DOHH2 (cell line): ENCODE data around the gene CNKSR2.

Source experiments
- H3F3A ChIP-seq: fragments of 200-600 bp; sonication (generic), shearing (Covaris generic); 2 replicates; pipeline ENCODE4 v1.6.0; 2016; ENCODE audit warnings: antibody characterized with exemption, mild to moderate bottlenecking; ENCODE audit not compliant: control insufficient read depth, insufficient read depth
- H3K27ac ChIP-seq: fragments of 200-600 bp; sonication (generic); 2 replicates; pipeline ENCODE4 v1.5.1; 2014; ENCODE audit warnings: low read depth, mild to moderate bottlenecking, low read length, moderate library complexity
- H3K27me3 ChIP-seq: fragments of 200-600 bp; sonication (generic); 2 replicates; pipeline ENCODE4 v1.6.1; 2014; ENCODE audit warnings: mild to moderate bottlenecking, low read length, mixed read lengths; ENCODE audit not compliant: control insufficient read depth
- H3K36me3 ChIP-seq: fragments of 200-600 bp; sonication (generic); 2 replicates; pipeline ENCODE4 v1.6.1; 2014; ENCODE audit warnings: mild to moderate bottlenecking, low read length, moderate library complexity, mixed read lengths; ENCODE audit not compliant: control insufficient read depth
- H3K4me1 ChIP-seq: fragments of 200-600 bp; sonication (generic); 2 replicates; pipeline ENCODE4 v1.6.1; 2014; ENCODE audit warnings: mild to moderate bottlenecking, low read length, mixed read lengths; ENCODE audit not compliant: control insufficient read depth
- H3K4me2 ChIP-seq: fragments of 200-600 bp; sonication (generic); 2 replicates; pipeline ENCODE4 v1.6.0; 2014; ENCODE audit warnings: mild to moderate bottlenecking, low read length, moderate library complexity
- H3K4me3 ChIP-seq: fragments of 200-600 bp; sonication (generic); 2 replicates; pipeline ENCODE4 v1.5.1; 2014; ENCODE audit warnings: mild to moderate bottlenecking, low read length, mixed read lengths
- H3K79me2 ChIP-seq: fragments of 200-600 bp; sonication (generic); 2 replicates; pipeline ENCODE4 v1.6.1; 2014; ENCODE audit warnings: mild to moderate bottlenecking, low read length, mixed read lengths; ENCODE audit not compliant: control insufficient read depth
- H3K9me2 ChIP-seq: fragments of 200-600 bp; sonication (generic); replicated peaks from 2 replicates; pipeline ENCODE4 v1.6.1; 2014; ENCODE audit warnings: mild to moderate bottlenecking, low read length, mixed read lengths; ENCODE audit not compliant: control insufficient read depth
- H3K9me3 ChIP-seq: fragments of 200-600 bp; sonication (generic); 2 replicates; pipeline ENCODE4 v1.6.1; 2014; ENCODE audit warnings: antibody characterized with exemption, low read length, mixed read lengths; ENCODE audit not compliant: control insufficient read depth, insufficient read depth
- H4K20me1 ChIP-seq: fragments of 200-600 bp; sonication (generic); 2 replicates; pipeline ENCODE4 v1.6.0; 2014; ENCODE audit warnings: low read depth, mild to moderate bottlenecking, antibody characterized with exemption, low read length, moderate library complexity; ENCODE audit not compliant: control insufficient read depth, insufficient read depth
- EZH2phosphoT487 ChIP-seq: fragments of 200-600 bp; sonication (generic); IDR thresholded peaks from 2 replicates; pipeline ENCODE4 v1.6.1; 2017; ENCODE audit warnings: borderline replicate concordance, mild to moderate bottlenecking, antibody characterized with exemption, low read length, moderate library complexity, mixed read lengths
- TF ChIP-seq, protein P1 (sequence below): fragments of 200-600 bp; sonication (generic); IDR thresholded peaks from one replicate; pipeline ENCODE4 v1.5.1; 2014; ENCODE audit warnings: antibody characterized with exemption, mild to moderate bottlenecking, low read depth, low read length; ENCODE audit not compliant: poor library complexity, severe bottlenecking

CNKSR2 gene

DNA sequence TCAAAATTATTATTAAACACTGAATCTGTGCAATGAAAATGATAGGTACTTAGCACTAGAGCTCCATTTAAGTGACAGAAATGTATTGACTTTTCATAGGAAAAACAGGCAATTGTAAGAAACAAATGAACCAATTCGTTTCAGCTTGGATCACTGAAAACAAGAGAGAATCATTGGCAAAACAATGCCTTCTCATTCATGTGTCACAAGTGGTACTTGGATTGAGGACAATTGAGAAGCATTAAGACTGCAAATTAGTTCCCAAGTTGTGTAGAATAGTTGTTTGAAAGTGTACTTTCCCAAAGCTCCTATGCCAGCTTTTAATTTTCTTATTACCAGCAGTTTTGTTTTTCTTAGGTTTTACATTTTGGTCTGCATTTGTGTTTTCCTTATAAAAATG lies 20.6 kb downstream of the CNKSR2 start:
- H3F3A ChIP-seq = no peaks in the 10 kb centered on the region
- H3K27me3 ChIP-seq = no peaks in the 10 kb centered on the region
- no peak for TF ChIP-seq EZH2phosphoT487
- TF ChIP-seq, protein P1, sequence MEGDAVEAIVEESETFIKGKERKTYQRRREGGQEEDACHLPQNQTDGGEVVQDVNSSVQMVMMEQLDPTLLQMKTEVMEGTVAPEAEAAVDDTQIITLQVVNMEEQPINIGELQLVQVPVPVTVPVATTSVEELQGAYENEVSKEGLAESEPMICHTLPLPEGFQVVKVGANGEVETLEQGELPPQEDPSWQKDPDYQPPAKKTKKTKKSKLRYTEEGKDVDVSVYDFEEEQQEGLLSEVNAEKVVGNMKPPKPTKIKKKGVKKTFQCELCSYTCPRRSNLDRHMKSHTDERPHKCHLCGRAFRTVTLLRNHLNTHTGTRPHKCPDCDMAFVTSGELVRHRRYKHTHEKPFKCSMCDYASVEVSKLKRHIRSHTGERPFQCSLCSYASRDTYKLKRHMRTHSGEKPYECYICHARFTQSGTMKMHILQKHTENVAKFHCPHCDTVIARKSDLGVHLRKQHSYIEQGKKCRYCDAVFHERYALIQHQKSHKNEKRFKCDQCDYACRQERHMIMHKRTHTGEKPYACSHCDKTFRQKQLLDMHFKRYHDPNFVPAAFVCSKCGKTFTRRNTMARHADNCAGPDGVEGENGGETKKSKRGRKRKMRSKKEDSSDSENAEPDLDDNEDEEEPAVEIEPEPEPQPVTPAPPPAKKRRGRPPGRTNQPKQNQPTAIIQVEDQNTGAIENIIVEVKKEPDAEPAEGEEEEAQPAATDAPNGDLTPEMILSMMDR = no peak
- H3K27ac ChIP-seq = no peak overlapping the region
- H3K4me1 ChIP-seq = no peaks in the 10 kb centered on the region
- no peaks in the 10 kb centered on the region for H3K9me2 ChIP-seq
- no peaks in the 10 kb centered on the region for H3K36me3 ChIP-seq
- H3K4me2 ChIP-seq = no peak overlapping the region
- H3K4me3 ChIP-seq = no peak overlapping the region
- H3K79me2 ChIP-seq = no peaks in the 10 kb centered on the region
- no peaks in the 10 kb centered on the region for H4K20me1 ChIP-seq
- no peaks in the 10 kb centered on the region for H3K9me3 ChIP-seq

DNA sequence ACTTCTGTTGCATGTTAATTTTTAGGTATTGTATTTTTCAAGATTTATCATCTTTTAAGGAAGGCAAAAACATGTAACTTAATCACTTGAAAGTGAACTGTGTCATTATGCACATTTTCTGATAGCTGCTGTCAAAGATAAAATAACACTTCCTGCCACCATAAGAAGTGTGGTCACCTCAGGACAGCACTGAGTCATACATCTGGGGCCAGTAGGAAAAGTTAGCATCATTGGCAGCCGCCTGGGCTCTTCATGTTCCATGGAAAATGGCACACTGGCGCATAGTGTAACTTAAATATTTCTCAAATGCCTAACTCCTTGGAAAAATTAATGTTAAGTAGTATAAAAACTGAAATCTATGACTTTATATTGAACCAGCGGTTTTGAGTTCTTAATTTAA lies 24.2 kb downstream of the CNKSR2 start:
- Histone ChIP-seq H3K27me3 (no peaks in the 10 kb centered on the region), H3K27ac (no peak overlapping the region), H3K79me2 (no peaks in the 10 kb centered on the region), H3K9me2 (no peaks in the 10 kb centered on the region), H3F3A (no peaks in the 10 kb centered on the region), H3K4me1 (no peaks in the 10 kb centered on the region), H3K36me3 (no peaks in the 10 kb centered on the region), H4K20me1 (no peaks in the 10 kb centered on the region), H3K4me3 (no peak overlapping the region), H3K4me2 (no peak overlapping the region), H3K9me3 (no peaks in the 10 kb centered on the region)
- TF ChIP-seq, protein P1 = no peak
- TF ChIP-seq EZH2phosphoT487 = no peak

DNA sequence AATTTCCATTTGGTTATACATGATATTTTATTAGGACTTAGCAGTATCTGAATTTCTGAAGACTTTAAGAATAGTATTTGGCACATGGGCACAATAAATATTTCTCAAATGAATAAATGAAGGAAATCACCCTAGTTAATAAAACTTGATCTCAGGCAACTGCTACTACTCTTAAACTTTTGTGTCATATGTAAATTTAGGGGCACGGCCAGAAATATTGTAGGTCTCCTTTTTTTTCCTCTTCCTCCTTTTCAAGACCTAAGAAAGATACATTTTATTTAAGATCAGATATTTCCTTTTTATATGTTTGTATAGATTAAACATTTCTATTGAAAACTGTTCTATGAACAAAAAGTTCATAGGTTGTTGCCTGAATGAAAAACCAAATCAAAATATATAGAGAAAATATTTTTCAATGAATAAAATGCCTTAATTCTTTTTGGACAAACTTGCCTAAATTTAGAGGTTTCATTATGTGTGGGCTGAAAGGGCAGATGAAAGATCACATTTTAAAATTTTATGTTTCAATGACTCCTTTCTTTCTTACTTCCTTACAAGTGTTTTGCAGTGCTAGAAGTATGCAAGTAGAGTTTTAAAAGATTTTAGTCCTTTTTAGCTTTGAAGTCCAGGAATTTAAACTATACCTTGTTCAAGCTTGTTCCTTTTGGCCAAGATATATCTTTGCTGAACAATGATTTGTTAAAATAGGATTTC lies 26.3 kb downstream of the CNKSR2 start:
- H3K4me1 ChIP-seq = no peaks in the 10 kb centered on the region
- no peaks in the 10 kb centered on the region for H3K9me2 ChIP-seq
- no peak overlapping the region for H3K4me2 ChIP-seq
- H3F3A ChIP-seq = no peaks in the 10 kb centered on the region
- H3K27ac ChIP-seq = no peak overlapping the region
- no peaks in the 10 kb centered on the region for H3K36me3 ChIP-seq
- H3K27me3 ChIP-seq = no peaks in the 10 kb centered on the region
- no peaks in the 10 kb centered on the region for H4K20me1 ChIP-seq
- H3K79me2 ChIP-seq = no peaks in the 10 kb centered on the region
- no peaks in the 10 kb centered on the region for H3K9me3 ChIP-seq
- no peak overlapping the region for H3K4me3 ChIP-seq
- no peak for TF ChIP-seq EZH2phosphoT487
- TF ChIP-seq, protein P1 = no peak
